ENCODE measurements around the gene WDR37.

Gene WDR37

GRCh38 chr10:1114315-1114714, 58.1 kb downstream of the WDR37 start:
- TF ChIP-seq EP300 (IDR thresholded peaks at IDR 0.05; ENCODE audit: borderline replicate concordance) = no peak
- TF ChIP-seq RAD21 (IDR thresholded peaks at IDR 0.05; ENCODE audit: low read depth) = no peak
- no peak for TF ChIP-seq EGR1 (IDR thresholded peaks at IDR 0.05)
- no peak for TF ChIP-seq TEAD4 (IDR thresholded peaks at IDR 0.05)
- TF ChIP-seq CREB1 (IDR thresholded peaks at IDR 0.05; ENCODE audit: low read depth) = no peak
- TF ChIP-seq TCF12 (IDR thresholded peaks at IDR 0.05; ENCODE audit: low read depth) = no peak
- no peak for TF ChIP-seq ZBTB7A (IDR thresholded peaks at IDR 0.05; ENCODE audit: low read depth)
- no peak for TF ChIP-seq MAX (IDR thresholded peaks at IDR 0.05)

- TF ChIP-seq YY1 (IDR thresholded peaks at IDR 0.05; ENCODE audit: low read depth) (no peak), CREB1 (IDR thresholded peaks at IDR 0.05; ENCODE audit: low read depth) (no peak), EGR1 (IDR thresholded peaks at IDR 0.05) (no peak), TAF1 (IDR thresholded peaks at IDR 0.05; ENCODE audit: low read depth) (no peak), ZBTB7A (IDR thresholded peaks at IDR 0.05; ENCODE audit: low read depth) (no peak), EP300 (IDR thresholded peaks at IDR 0.05; ENCODE audit: borderline replicate concordance) (no peak), NFIC (IDR thresholded peaks at IDR 0.05) (no peak), FOXM1 (IDR thresholded peaks at IDR 0.05; ENCODE audit: borderline replicate concordance, low read depth) (no peak), TCF12 (IDR thresholded peaks at IDR 0.05; ENCODE audit: low read depth) (no peak), RAD21 (IDR thresholded peaks at IDR 0.05; ENCODE audit: low read depth) (no peak)
Observed at GRCh38 chr10:1114719-1115606, 58.8 kb downstream of the WDR37 start.

- no peak for TF ChIP-seq EGR1 (IDR thresholded peaks at IDR 0.05)
- TF ChIP-seq FOXM1 (IDR thresholded peaks at IDR 0.05; ENCODE audit: borderline replicate concordance, low read depth) = no peak
- TF ChIP-seq EP300 (IDR thresholded peaks at IDR 0.05; ENCODE audit: borderline replicate concordance) = no peak
- no peak for TF ChIP-seq ZBTB7A (IDR thresholded peaks at IDR 0.05; ENCODE audit: low read depth)
- TF ChIP-seq NFIC (IDR thresholded peaks at IDR 0.05) = no peak
- TF ChIP-seq REST (IDR thresholded peaks at IDR 0.05; ENCODE audit: low read depth) = no peak
- TF ChIP-seq USF1 (IDR thresholded peaks at IDR 0.05) = no peak
- TF ChIP-seq TAF1 (IDR thresholded peaks at IDR 0.05; ENCODE audit: low read depth) = no peak
- no peak for TF ChIP-seq YY1 (IDR thresholded peaks at IDR 0.05; ENCODE audit: low read depth)
- TF ChIP-seq CREB1 (IDR thresholded peaks at IDR 0.05; ENCODE audit: low read depth) = no peak
- TF ChIP-seq CEBPB (IDR thresholded peaks at IDR 0.05) = no peak
- TF ChIP-seq RAD21 (IDR thresholded peaks at IDR 0.05; ENCODE audit: low read depth) = no peak
- TF ChIP-seq TCF12 (IDR thresholded peaks at IDR 0.05; ENCODE audit: low read depth) = no peak
- TF ChIP-seq MAX (IDR thresholded peaks at IDR 0.05) = no peak
- no peak for TF ChIP-seq TEAD4 (IDR thresholded peaks at IDR 0.05)
Observed at GRCh38 chr10:1115607-1115955, 59.4 kb downstream of the WDR37 start.

- no peak for TF ChIP-seq TAF1 (IDR thresholded peaks at IDR 0.05; ENCODE audit: low read depth)
- no peak for TF ChIP-seq REST (IDR thresholded peaks at IDR 0.05; ENCODE audit: low read depth)
- TF ChIP-seq CEBPB (IDR thresholded peaks at IDR 0.05) = no peak
- no peak for TF ChIP-seq ZBTB7A (IDR thresholded peaks at IDR 0.05; ENCODE audit: low read depth)
- no peak for TF ChIP-seq EP300 (IDR thresholded peaks at IDR 0.05; ENCODE audit: borderline replicate concordance)
- TF ChIP-seq CREB1 (IDR thresholded peaks at IDR 0.05; ENCODE audit: low read depth) = no peak
- TF ChIP-seq EGR1 (IDR thresholded peaks at IDR 0.05) = no peak
- TF ChIP-seq MAX (IDR thresholded peaks at IDR 0.05) = no peak
- no peak for TF ChIP-seq YY1 (IDR thresholded peaks at IDR 0.05; ENCODE audit: low read depth)
- TF ChIP-seq TCF12 (IDR thresholded peaks at IDR 0.05; ENCODE audit: low read depth) = no peak
- no peak for TF ChIP-seq USF1 (IDR thresholded peaks at IDR 0.05)
Observed at GRCh38 chr10:1116051-1116450, 59.9 kb downstream of the WDR37 start.

- TF ChIP-seq FOXM1 (IDR thresholded peaks at IDR 0.05; ENCODE audit: borderline replicate concordance, low read depth) (no peak), TCF12 (IDR thresholded peaks at IDR 0.05; ENCODE audit: low read depth) (no peak), YY1 (IDR thresholded peaks at IDR 0.05; ENCODE audit: low read depth) (no peak), CREB1 (IDR thresholded peaks at IDR 0.05; ENCODE audit: low read depth) (no peak), ZBTB7A (IDR thresholded peaks at IDR 0.05; ENCODE audit: low read depth) (no peak), EGR1 (IDR thresholded peaks at IDR 0.05) (no peak), CEBPB (IDR thresholded peaks at IDR 0.05) (no peak), NFIC (IDR thresholded peaks at IDR 0.05) (no peak), MAX (IDR thresholded peaks at IDR 0.05) (no peak), TAF1 (IDR thresholded peaks at IDR 0.05; ENCODE audit: low read depth) (no peak), USF1 (IDR thresholded peaks at IDR 0.05) (no peak), REST (IDR thresholded peaks at IDR 0.05; ENCODE audit: low read depth) (no peak), EP300 (IDR thresholded peaks at IDR 0.05; ENCODE audit: borderline replicate concordance) (no peak), TEAD4 (IDR thresholded peaks at IDR 0.05) (no peak), RAD21 (IDR thresholded peaks at IDR 0.05; ENCODE audit: low read depth) (no peak)
Observed at GRCh38 chr10:1116696-1117280, 60.6 kb downstream of the WDR37 start.

Measured in Ishikawa (cell line).